Nephron (organoid): ENCODE results near the gene B4GALT3.
A peak's percentile ranks its signal among the peaks of the same experiment; 100 is the strongest.

ENCODE experiments used
- H3K27ac Mint-ChIP-seq, 3 experiments: 2 replicates each; pipeline ENCODE4 v1.8.0; 2020; ENCODE audit warnings: mixed read lengths in 3 of 3, mild to moderate bottlenecking in 2 of 3, moderate library complexity in 1 of 3
- H3K27me3 Mint-ChIP-seq: 2 replicates; pipeline ENCODE4 v1.8.0; 2021; ENCODE audit warnings: low read depth, mild to moderate bottlenecking, moderate library complexity, mixed read lengths
- H3K36me3 Mint-ChIP-seq: 2 replicates; pipeline ENCODE4 v1.8.0; 2020; ENCODE audit warnings: low read depth, mixed read lengths
- H3K4me1 Mint-ChIP-seq: 2 replicates; pipeline ENCODE4 v1.8.0; 2020; ENCODE audit warnings: mixed read lengths
- H3K4me3 Mint-ChIP-seq, 3 experiments: 2 replicates each; pipeline ENCODE4 v1.8.0; 2020; ENCODE audit warnings: mild to moderate bottlenecking in 3 of 3, mixed read lengths in 3 of 3, moderate library complexity in 2 of 3
- H3K9me3 Mint-ChIP-seq: 2 replicates; pipeline ENCODE4 v1.8.0; 2020; ENCODE audit warnings: mixed read lengths
- TF ChIP-seq, protein P1 (sequence below), 3 experiments: fragments of 200-600 bp; sonication (generic); IDR thresholded peaks; one replicate each; pipeline ENCODE4 v1.5.0; 2021; ENCODE audit warnings: antibody characterized with exemption in 3 of 3; ENCODE audit not compliant: unreplicated experiment in 3 of 3

The B4GALT3 gene

DNA sequence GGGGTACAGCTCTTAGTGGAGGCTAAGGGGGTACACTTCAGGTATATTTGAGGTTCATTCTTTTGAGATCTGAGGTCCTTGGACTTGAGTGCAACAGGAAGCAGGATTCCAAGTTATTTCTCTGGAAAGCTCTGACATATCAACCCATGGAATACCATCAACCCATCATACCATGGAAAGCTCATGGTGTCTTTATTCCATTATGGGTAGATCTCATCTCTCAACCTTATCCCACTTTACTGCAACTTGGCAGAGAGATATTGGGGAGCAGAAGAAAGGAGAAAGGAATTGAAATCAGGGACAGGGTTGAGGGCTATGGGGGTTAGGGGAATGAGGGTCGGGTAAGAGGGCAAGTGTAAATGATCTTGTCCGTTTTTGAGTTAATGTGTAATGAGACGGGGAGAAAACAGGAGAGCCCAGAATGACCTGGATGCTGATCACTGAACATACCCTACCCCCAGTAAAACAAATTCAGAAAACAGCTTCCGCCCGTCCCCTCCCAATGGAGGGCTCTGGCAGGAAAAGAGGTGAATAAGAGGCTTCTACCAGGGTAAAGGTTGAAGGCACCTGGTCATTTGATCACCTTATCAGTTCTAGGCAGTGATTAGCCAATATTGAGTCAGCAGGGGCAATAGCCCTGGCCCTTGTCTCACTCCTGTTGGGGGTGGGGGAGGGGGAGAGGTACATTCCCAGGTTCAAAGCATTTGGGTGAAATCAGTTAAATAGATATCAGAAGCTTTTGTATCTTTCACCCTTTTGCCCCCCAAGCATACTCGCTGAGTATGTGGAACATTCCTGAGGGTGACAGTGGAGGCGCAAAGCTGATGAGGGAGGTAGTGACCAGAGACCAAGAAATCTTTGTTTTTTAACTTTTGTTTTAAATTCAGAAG is 46.7 kb upstream of the B4GALT3 start:
- H3K4me1 Mint-ChIP-seq: peaks cover 24% of the 10 kb centered on the region
- peaks cover 4% of the 10 kb centered on the region for H3K27me3 Mint-ChIP-seq
- peaks cover 7% of the 10 kb centered on the region for H3K36me3 Mint-ChIP-seq
- TF ChIP-seq, protein P1, sequence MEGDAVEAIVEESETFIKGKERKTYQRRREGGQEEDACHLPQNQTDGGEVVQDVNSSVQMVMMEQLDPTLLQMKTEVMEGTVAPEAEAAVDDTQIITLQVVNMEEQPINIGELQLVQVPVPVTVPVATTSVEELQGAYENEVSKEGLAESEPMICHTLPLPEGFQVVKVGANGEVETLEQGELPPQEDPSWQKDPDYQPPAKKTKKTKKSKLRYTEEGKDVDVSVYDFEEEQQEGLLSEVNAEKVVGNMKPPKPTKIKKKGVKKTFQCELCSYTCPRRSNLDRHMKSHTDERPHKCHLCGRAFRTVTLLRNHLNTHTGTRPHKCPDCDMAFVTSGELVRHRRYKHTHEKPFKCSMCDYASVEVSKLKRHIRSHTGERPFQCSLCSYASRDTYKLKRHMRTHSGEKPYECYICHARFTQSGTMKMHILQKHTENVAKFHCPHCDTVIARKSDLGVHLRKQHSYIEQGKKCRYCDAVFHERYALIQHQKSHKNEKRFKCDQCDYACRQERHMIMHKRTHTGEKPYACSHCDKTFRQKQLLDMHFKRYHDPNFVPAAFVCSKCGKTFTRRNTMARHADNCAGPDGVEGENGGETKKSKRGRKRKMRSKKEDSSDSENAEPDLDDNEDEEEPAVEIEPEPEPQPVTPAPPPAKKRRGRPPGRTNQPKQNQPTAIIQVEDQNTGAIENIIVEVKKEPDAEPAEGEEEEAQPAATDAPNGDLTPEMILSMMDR (IDR thresholded peaks at IDR 0.05; ENCODE audit: unreplicated experiment in 3 of 3): no peak
- no peaks in the 10 kb centered on the region for H3K9me3 Mint-ChIP-seq
- no peak overlapping the region for H3K4me3 Mint-ChIP-seq
- H3K27ac Mint-ChIP-seq: no peak overlapping the region

DNA sequence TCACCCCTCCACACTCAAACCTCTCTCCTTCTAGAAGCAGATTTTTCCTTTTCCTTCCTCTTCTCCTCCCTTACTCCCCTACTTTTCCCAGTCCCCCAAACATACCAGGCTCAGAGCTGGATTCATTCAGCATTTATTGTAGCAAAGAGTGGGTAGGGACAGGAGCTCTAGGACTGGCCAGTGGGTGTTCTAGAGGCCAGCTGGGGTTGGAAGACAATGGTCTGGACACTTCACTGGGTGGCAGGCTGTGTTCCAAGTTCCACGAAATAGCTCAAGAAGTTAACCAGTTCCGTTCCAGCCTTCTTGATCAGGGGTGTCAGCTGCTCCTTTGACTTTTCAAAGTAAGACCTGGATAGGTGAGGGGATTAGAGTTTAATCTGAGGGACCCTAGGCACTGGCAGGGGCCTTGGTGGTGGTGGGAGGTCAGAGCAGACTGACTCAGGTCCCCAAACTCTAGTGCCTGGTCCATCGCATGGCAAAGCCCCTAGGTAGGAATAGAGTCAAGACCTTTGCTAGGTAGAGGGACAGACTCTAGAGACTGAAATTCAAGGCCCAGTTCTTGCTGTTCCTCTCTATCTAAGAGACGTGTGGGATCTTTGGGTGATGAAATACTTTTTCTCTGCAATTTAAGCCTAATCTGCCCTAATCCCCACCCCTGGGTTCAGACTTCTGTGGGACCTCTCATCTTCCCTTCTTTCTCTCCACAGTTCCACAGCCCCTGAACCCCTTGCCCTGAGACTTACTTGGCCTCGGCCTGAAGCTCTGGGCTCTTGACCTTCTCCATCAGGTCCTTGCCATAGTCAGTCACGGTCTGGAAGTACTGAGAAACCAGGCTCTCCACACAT is 45.1 kb upstream of the B4GALT3 start:
- Mint-ChIP-seq H3K4me1 (peaks cover 18% of the 10 kb centered on the region), H3K27ac (no peak overlapping the region), H3K36me3 (no peaks in the 10 kb centered on the region), H3K4me3 (no peak overlapping the region), H3K27me3 (peaks cover 4% of the 10 kb centered on the region), H3K9me3 (no peaks in the 10 kb centered on the region)
- TF ChIP-seq, protein P1 (IDR thresholded peaks at IDR 0.05; ENCODE audit: unreplicated experiment in 3 of 3): no peak

DNA sequence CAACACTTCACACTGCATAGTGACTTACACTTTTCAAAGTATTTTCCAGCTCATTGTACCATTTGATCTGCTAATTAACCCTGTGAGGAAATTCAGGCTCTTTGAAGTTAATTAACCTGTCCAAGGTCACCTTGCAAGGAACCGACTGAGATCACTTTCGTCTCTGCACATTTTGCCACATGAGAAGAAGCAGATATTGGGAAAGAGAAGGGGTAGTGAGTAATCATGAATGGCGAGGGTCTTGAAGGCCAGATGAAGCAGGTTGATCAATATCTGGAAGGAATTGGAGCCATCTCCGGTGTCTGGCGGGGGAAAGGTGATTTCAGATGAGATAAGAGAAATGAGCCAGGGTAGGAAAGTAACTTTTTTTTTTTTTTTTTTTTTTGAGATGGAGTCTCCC is 42.7 kb upstream of the B4GALT3 start:
- Mint-ChIP-seq H3K4me3 (no peak overlapping the region), H3K9me3 (no peaks in the 10 kb centered on the region), H3K36me3 (peaks cover 4% of the 10 kb centered on the region), H3K27me3 (peaks cover 4% of the 10 kb centered on the region), H3K27ac (peak overlapping the region in 1 of 3 experiments; percentile 39), H3K4me1 (no peaks in the 10 kb centered on the region)
- TF ChIP-seq, protein P1 (IDR thresholded peaks at IDR 0.05; ENCODE audit: unreplicated experiment in 3 of 3): no peak

DNA sequence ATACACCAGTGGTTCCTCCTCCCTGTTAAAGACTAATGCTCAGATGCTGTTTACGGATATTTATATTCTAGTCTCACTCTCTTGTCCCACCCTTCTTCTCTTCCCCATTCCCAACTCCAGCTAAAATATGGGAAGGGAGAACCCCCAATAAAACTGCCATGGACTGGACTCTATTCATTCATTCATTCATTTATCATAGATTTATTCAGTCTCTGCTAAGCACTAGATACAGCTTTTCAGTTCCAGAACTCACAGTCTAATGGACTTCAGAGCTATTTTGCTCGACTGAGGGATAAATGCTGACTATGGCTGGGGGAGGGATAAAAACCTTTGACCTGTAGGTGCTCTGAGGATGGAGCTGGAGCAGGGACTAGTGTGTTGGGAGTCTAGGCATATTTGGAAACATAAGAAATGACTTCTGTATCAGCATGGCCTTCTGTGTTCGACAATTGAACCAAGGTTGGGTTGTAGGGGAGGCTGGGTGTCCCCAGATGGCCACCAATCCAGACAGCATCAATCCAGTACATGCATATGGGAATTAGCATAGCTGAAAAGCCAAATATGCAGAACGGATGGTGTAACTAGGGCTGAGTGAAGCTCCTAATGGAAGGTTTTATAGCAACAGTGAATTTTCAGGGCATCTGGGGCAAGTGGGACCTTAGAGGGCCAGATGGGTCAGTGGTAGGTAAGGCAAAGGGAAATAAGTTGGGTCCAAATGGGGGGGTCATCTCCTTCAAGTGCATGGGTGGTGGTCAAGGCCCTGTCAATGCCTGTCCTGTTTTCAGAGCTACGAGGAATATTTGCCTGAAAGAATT is 42.0 kb upstream of the B4GALT3 start:
- peak overlapping the region in 1 of 3 experiments; percentile 63 for H3K27ac Mint-ChIP-seq
- H3K4me1 Mint-ChIP-seq: no peaks in the 10 kb centered on the region
- H3K9me3 Mint-ChIP-seq: no peaks in the 10 kb centered on the region
- TF ChIP-seq, protein P1 (IDR thresholded peaks at IDR 0.05; ENCODE audit: unreplicated experiment in 3 of 3): no peak
- peaks cover 10% of the 10 kb centered on the region for H3K36me3 Mint-ChIP-seq
- peaks cover 4% of the 10 kb centered on the region for H3K27me3 Mint-ChIP-seq
- H3K4me3 Mint-ChIP-seq: no peak overlapping the region

DNA sequence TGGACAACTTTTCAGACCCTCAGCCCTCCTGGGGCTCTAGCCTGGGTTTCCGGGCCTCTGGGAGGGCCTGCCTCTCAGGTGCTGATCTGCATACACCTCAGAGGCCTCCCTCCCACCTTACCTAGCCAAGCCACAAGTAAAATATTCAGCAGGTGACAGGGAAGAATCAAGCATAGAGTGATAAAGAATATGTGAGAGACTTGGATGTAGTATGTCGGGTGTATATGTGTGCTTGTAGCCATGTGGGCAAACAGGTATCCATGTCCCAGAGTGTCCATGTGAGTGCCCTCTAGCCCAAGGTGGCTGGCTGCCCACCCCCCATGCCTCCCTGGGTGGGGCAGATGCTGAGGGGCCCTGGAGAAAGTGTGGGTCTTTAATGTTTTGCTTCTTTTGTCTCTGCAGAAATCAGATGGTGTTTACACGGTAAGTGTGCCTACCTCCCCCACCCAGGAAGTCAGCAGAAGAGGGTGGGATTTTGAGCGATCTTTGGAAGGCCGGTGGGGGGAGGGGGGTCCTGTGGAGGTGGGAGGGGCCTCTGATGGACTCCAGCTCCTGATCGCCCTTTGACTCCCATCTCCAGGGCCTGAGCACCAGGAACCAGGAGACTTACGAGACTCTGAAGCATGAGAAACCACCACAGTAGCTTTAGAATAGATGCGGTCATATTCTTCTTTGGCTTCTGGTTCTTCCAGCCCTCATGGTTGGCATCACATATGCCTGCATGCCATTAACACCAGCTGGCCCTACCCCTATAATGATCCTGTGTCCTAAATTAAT is 41.2 kb upstream of the B4GALT3 start:
- peaks cover 18% of the 10 kb centered on the region for H3K36me3 Mint-ChIP-seq
- H3K9me3 Mint-ChIP-seq: no peaks in the 10 kb centered on the region
- H3K4me3 Mint-ChIP-seq: no peak overlapping the region

More for the DNA sequence above, 41.2 kb upstream of the B4GALT3 start:
- peak overlapping the region in 1 of 3 experiments; percentile 63 for H3K27ac Mint-ChIP-seq
- TF ChIP-seq, protein P1 (IDR thresholded peaks at IDR 0.05; ENCODE audit: unreplicated experiment in 3 of 3): no peak
- peaks cover 2% of the 10 kb centered on the region for H3K27me3 Mint-ChIP-seq
- H3K4me1 Mint-ChIP-seq: no peaks in the 10 kb centered on the region
